Central memory CD8-positive, alpha-beta T cell (primary cell): ENCODE data around the gene PZP.

Source experiments
- ATAC-seq: fragments of 150-1000 bp; cut with Tn5 transposase; replicated peaks from 2 replicates; pipeline ENCODE4 v1.10.0; 2022; ENCODE audit warnings: mild to moderate bottlenecking, moderate FRiP score, moderate number of reproducible peaks; ENCODE audit not compliant: poor library complexity, severe bottlenecking; ENCODE audit errors: extremely low read depth
- DNase-seq, 2 donors: peaks; one replicate each; pipeline ENCODE4 v3.0.0; 2021; ENCODE audit warnings: low spot score in 2 of 2
- H3K27ac Mint-ChIP-seq: one replicate; pipeline ENCODE4 v1.8.0; 2022; ENCODE audit warnings: low read depth, mild to moderate bottlenecking, moderate library complexity, mixed read lengths
- H3K27me3 Mint-ChIP-seq: one replicate; pipeline ENCODE4 v1.8.0; 2022; ENCODE audit warnings: mixed read lengths
- H3K36me3 Mint-ChIP-seq: one replicate; pipeline ENCODE4 v1.8.0; 2022; ENCODE audit warnings: mild to moderate bottlenecking, moderate library complexity, mixed read lengths; ENCODE audit not compliant: insufficient read depth
- H3K4me1 Mint-ChIP-seq: one replicate; pipeline ENCODE4 v1.8.0; 2022; ENCODE audit warnings: mixed read lengths
- H3K4me3 Mint-ChIP-seq: one replicate; pipeline ENCODE4 v1.8.0; 2022; ENCODE audit warnings: mild to moderate bottlenecking, moderate library complexity, mixed read lengths
- H3K9me3 Mint-ChIP-seq: one replicate; pipeline ENCODE4 v1.8.0; 2022; ENCODE audit warnings: mixed read lengths

The PZP gene

GRCh38 chr12:9106067-9106466, 102.1 kb downstream of the PZP start:
- ATAC-seq (no peak), DNase-seq (no peak)
- H3K36me3 Mint-ChIP-seq, result peaks cover 18% of the 10 kb centered on the region
- H3K27ac Mint-ChIP-seq, result no peak overlapping the region
- peaks cover 6% of the 10 kb centered on the region for H3K4me1 Mint-ChIP-seq
- H3K27me3 Mint-ChIP-seq, result no peaks in the 10 kb centered on the region
- no peak overlapping the region for H3K4me3 Mint-ChIP-seq
- H3K9me3 Mint-ChIP-seq, result no peaks in the 10 kb centered on the region

- Mint-ChIP-seq H3K4me3 (no peak overlapping the region), H3K9me3 (no peaks in the 10 kb centered on the region), H3K27me3 (no peaks in the 10 kb centered on the region), H3K4me1 (peaks cover 6% of the 10 kb centered on the region), H3K36me3 (peaks cover 22% of the 10 kb centered on the region), H3K27ac (no peak overlapping the region)
- no peak for ATAC-seq
- DNase-seq, result no peak
Measured at GRCh38 chr12:9104767-9105423, 103.3 kb downstream of the PZP start.

GRCh38 chr12:9104087-9104486, 104.1 kb downstream of the PZP start:
- DNase-seq (no peak), ATAC-seq (no peak)
- Mint-ChIP-seq H3K4me1 (peaks cover 6% of the 10 kb centered on the region), H3K4me3 (no peak overlapping the region), H3K9me3 (no peaks in the 10 kb centered on the region), H3K36me3 (peaks cover 27% of the 10 kb centered on the region), H3K27me3 (no peaks in the 10 kb centered on the region), H3K27ac (no peak overlapping the region)

- Mint-ChIP-seq H3K4me3 (no peak overlapping the region), H3K4me1 (peaks cover 6% of the 10 kb centered on the region), H3K36me3 (peaks cover 28% of the 10 kb centered on the region), H3K27me3 (no peaks in the 10 kb centered on the region), H3K9me3 (no peaks in the 10 kb centered on the region), H3K27ac (no peak overlapping the region)
- ATAC-seq (no peak), DNase-seq (no peak)
Measured at GRCh38 chr12:9103050-9103849, 104.9 kb downstream of the PZP start.

GRCh38 chr12:9101018-9101687, 107.0 kb downstream of the PZP start:
- DNase-seq, result no peak
- H3K27me3 Mint-ChIP-seq, result no peaks in the 10 kb centered on the region
- no peaks in the 10 kb centered on the region for H3K9me3 Mint-ChIP-seq
- no peak overlapping the region for H3K4me3 Mint-ChIP-seq
- ATAC-seq, result no peak
- no peak overlapping the region for H3K27ac Mint-ChIP-seq
- H3K36me3 Mint-ChIP-seq, result peaks cover 27% of the 10 kb centered on the region
- H3K4me1 Mint-ChIP-seq, result peaks cover 10% of the 10 kb centered on the region

GRCh38 chr12:9099552-9100190, 108.5 kb downstream of the PZP start:
- Mint-ChIP-seq H3K4me1 (peaks cover 13% of the 10 kb centered on the region), H3K27me3 (no peaks in the 10 kb centered on the region), H3K27ac (no peak overlapping the region), H3K4me3 (no peak overlapping the region), H3K36me3 (peaks cover 25% of the 10 kb centered on the region), H3K9me3 (no peaks in the 10 kb centered on the region)
- ATAC-seq (no peak), DNase-seq (no peak)
